ENCODE measurements around the gene EZH1. TPM values are rescaled to one million over a fixed set of nuclear protein-coding genes. Genes with fewer than 3 reads are reported as not detected.

EZH1 gene
- total and polyA plus RNA-seq, 10 of the 15 experiments (the other 5 are each of a cell fraction or from before 2014, with no cell fraction given): 6.1 to 43.3 (median 16.8) TPM

GRCh38 chr17:42708588-42708987, 36.3 kb downstream of the EZH1 start:
- H3K4me1 ChIP-seq (ENCODE audit: control insufficient read depth, insufficient read depth, low read length): peaks cover 31% of the 10 kb centered on the region
- H3K36me3 ChIP-seq (ENCODE audit: control insufficient read depth in 2 of 2, insufficient read depth in 2 of 2, low read length in 1 of 2): peaks cover 13 to 26% of the 10 kb centered on the region in 2 experiments
- DNase-seq (ENCODE audit: low read depth, low spot score) (no peak), FAIRE-seq (no peak), ATAC-seq (no peak)
- H2AFZ ChIP-seq (ENCODE audit: control insufficient read depth, low read depth, low read length): no peak overlapping the region
- WGBS (ENCODE audit: insufficient coverage, insufficient replicate concordance, low lambda C conversion rate, missing lambda C conversion rate): 95% methylated on average over 3 of the region's 3 CpGs
- H3K4me2 ChIP-seq (ENCODE audit: control insufficient read depth, insufficient read depth): no peak overlapping the region
- H3K9ac ChIP-seq (ENCODE audit: control insufficient read depth, insufficient read depth, low read length): no peak overlapping the region
- H4K20me1 ChIP-seq (ENCODE audit: control insufficient read depth, insufficient read depth): no peaks in the 10 kb centered on the region
- in situ Hi-C loops (cut with MboI) (no loop called here), intact Hi-C loops (cut with micrococcal nuclease; ENCODE audit: unreplicated experiment) (no loop called here)
- ChIA-PET RAD21 (ENCODE audit: unreplicated experiment) (interaction anchor here (0.5 to 1.4 kb wide), 2 partner anchors 128 to 130 kb away, joined by 3 to 10 read pairs; partner anchors contain the start of gene PSMC3IP), CTCF (interaction anchor here (0.6 to 2.4 kb wide), 6 partner anchors 10 to 130 kb away, joined by 3 to 10 read pairs (median 4); no protein-coding TSS in a partner anchor), POLR2A (interaction anchor here (0.6 kb wide), 2 partner anchors 67 to 133 kb away, joined by 3 to 8 read pairs; no protein-coding TSS in a partner anchor), SMC1A (ENCODE audit: uncharacterized antibody, unreplicated experiment) (interaction anchor here (0.6 to 1.8 kb wide), 4 partner anchors 25 to 86 kb away, joined by 3 to 6 read pairs (median 4); partner anchors contain the start of gene PLEKHH3)
- no TSS peak for BruUV-seq (replicated peaks)
- no peaks in the 10 kb centered on the region; the same call in 1 of the 2 replicates for H3K79me2 ChIP-seq (ENCODE audit: control insufficient read depth, insufficient read depth, low read length)
- H3K27me3 ChIP-seq (replicated peaks in 1 of 2; ENCODE audit: control insufficient read depth in 2 of 2, insufficient read depth in 2 of 2, low read length in 1 of 2): no peaks in the 10 kb centered on the region
- no peak overlapping the region for H3K4me3 ChIP-seq
- no peaks in the 10 kb centered on the region for H3K9me3 ChIP-seq (replicated peaks; ENCODE audit: control insufficient read depth, insufficient read depth, low read length)
- H3K27ac ChIP-seq (ENCODE audit: control insufficient read depth, insufficient read depth): no peak overlapping the region
- TF ChIP-seq ZNF207 (IDR thresholded peaks at IDR 0.05; ENCODE audit: borderline replicate concordance) (no peak), IRF4 (IDR thresholded peaks at IDR 0.05; ENCODE audit: low read depth, low read length) (no peak), MYB (IDR thresholded peaks at IDR 0.05; ENCODE audit: borderline replicate concordance, low read depth, low read length) (no peak), USF2 (IDR thresholded peaks at IDR 0.05; ENCODE audit: borderline replicate concordance, low read depth, low read length) (no peak), BACH1 (IDR thresholded peaks at IDR 0.05; ENCODE audit: borderline replicate concordance) (no peak), IRF3 (IDR thresholded peaks at IDR 0.05) (no peak), IKZF2 (IDR thresholded peaks at IDR 0.05) (no peak), LARP7 (IDR thresholded peaks at IDR 0.05) (no peak), ZNF217 (IDR thresholded peaks at IDR 0.05) (no peak), FOS (IDR thresholded peaks at IDR 0.05; ENCODE audit: borderline replicate concordance, extremely low read depth, insufficient read length) (no peak), PRDM15 (CRISPR knock-in tag; IDR thresholded peaks at IDR 0.05) (no peak), NR2C2 (IDR thresholded peaks at IDR 0.05; ENCODE audit: borderline replicate concordance, control insufficient read depth, insufficient read length, low read depth) (no peak), ZBTB11 (CRISPR knock-in tag; IDR thresholded peaks at IDR 0.05) (no peak), MTA2 (IDR thresholded peaks at IDR 0.05; ENCODE audit: low read depth) (no peak), POLR2AphosphoS2 (IDR thresholded peaks at IDR 0.05; ENCODE audit: low read depth, low read length) (no peak), HCFC1 (IDR thresholded peaks at IDR 0.05; ENCODE audit: low read length) (no peak), CHD4 (IDR thresholded peaks at IDR 0.05) (no peak)

Data from GM12878 (cell line).